Mesenchymal stem cell (in vitro differentiated cells and primary cell): ENCODE data around the gene PDE8B.

Experiments
- DNase-seq: peaks from one replicate; pipeline ENCODE4 v3.0.0-alpha.2; 2013
- H2AFZ ChIP-seq: one replicate; pipeline ENCODE4 v1.6.1; 2013; ENCODE audit warnings: low read depth, mild to moderate bottlenecking, control low read depth, inconsistent platforms, low read length, moderate library complexity
- H2AK5ac ChIP-seq: 2 replicates; pipeline ENCODE4 v1.6.1; 2013; ENCODE audit warnings: low read length, moderate library complexity, mild to moderate bottlenecking, inconsistent platforms; ENCODE audit not compliant: severe bottlenecking
- H2BK120ac ChIP-seq: one replicate; pipeline ENCODE4 v1.6.1; 2013; ENCODE audit warnings: low read depth, mild to moderate bottlenecking, inconsistent platforms, low read length, moderate library complexity
- H2BK12ac ChIP-seq, 2 experiments: one replicate each; pipeline ENCODE4 v1.6.1; 2013; ENCODE audit warnings: inconsistent platforms in 2 of 2, low read length in 2 of 2, mild to moderate bottlenecking in 2 of 2, moderate library complexity in 2 of 2, control low read depth in 1 of 2
- H2BK15ac ChIP-seq: one replicate; pipeline ENCODE4 v1.6.1; 2013; ENCODE audit warnings: mild to moderate bottlenecking, low read depth, inconsistent platforms; ENCODE audit not compliant: poor library complexity, severe bottlenecking
- H2BK5ac ChIP-seq: 2 replicates; pipeline ENCODE4 v1.6.1; 2013; ENCODE audit warnings: low read depth, mild to moderate bottlenecking, low read length, control low read depth, inconsistent platforms; ENCODE audit not compliant: poor library complexity, severe bottlenecking
- H3K14ac ChIP-seq, 2 experiments: one replicate each; pipeline ENCODE4 v1.6.1; 2013; ENCODE audit warnings: inconsistent platforms in 2 of 2, low read length in 2 of 2, control low read depth in 1 of 2, mild to moderate bottlenecking in 1 of 2, moderate library complexity in 1 of 2
- H3K18ac ChIP-seq, 2 experiments: one replicate each; pipeline ENCODE4 v1.6.1; 2013; ENCODE audit warnings: inconsistent platforms in 2 of 2, low read length in 2 of 2, control low read depth in 1 of 2, low read depth in 1 of 2, mild to moderate bottlenecking in 1 of 2
- H3K23ac ChIP-seq, 2 experiments: one replicate each; pipeline ENCODE4 v1.6.1; 2013; ENCODE audit warnings: inconsistent platforms in 2 of 2, low read length in 2 of 2, mild to moderate bottlenecking in 2 of 2, moderate library complexity in 2 of 2, control low read depth in 1 of 2
- H3K27ac ChIP-seq: 2 replicates; pipeline ENCODE4 v1.5.1; 2013; ENCODE audit warnings: mild to moderate bottlenecking, moderate library complexity, low read length, control low read depth, inconsistent platforms; ENCODE audit not compliant: poor library complexity, severe bottlenecking
- H3K27me3 ChIP-seq, 2 experiments: 2 replicates each; pipeline versions ENCODE4 v1.6.1 to v1.7.0; 2013; ENCODE audit warnings: low read length in 2 of 2, mild to moderate bottlenecking in 2 of 2, moderate library complexity in 2 of 2, control low read depth in 1 of 2, inconsistent platforms in 1 of 2; ENCODE audit not compliant: control insufficient read depth in 1 of 2, insufficient read depth in 1 of 2
- H3K36me3 ChIP-seq, 2 experiments: 2 replicates each; pipeline versions ENCODE4 v1.6.1 to v1.7.0; 2013; ENCODE audit warnings: low read length in 2 of 2, control low read depth in 1 of 2, inconsistent platforms in 1 of 2, low read depth in 1 of 2, mild to moderate bottlenecking in 1 of 2; ENCODE audit not compliant: insufficient read depth in 2 of 2, control insufficient read depth in 1 of 2
- H3K4ac ChIP-seq, 2 experiments: one replicate each; pipeline ENCODE4 v1.6.1; 2013; ENCODE audit warnings: inconsistent platforms in 2 of 2, low read length in 2 of 2, mild to moderate bottlenecking in 2 of 2, moderate library complexity in 2 of 2, control low read depth in 1 of 2, low read depth in 1 of 2
- H3K4me1 ChIP-seq: 2 replicates; pipeline ENCODE4 v1.6.1; 2013; ENCODE audit warnings: low read depth, low read length, control low read depth; ENCODE audit not compliant: control insufficient read depth, insufficient read depth
- H3K4me2 ChIP-seq: 2 replicates; pipeline ENCODE4 v1.6.1; 2013; ENCODE audit warnings: low read length, mild to moderate bottlenecking, inconsistent platforms; ENCODE audit not compliant: poor library complexity, severe bottlenecking
- H3K4me3 ChIP-seq, 2 experiments: 2 replicates each; pipeline versions ENCODE4 v1.5.1 to v1.7.0; 2013; ENCODE audit warnings: low read length in 2 of 2, mild to moderate bottlenecking in 2 of 2, control low read depth in 1 of 2, low read depth in 1 of 2; ENCODE audit not compliant: insufficient read depth in 1 of 2
- H3K79me1 ChIP-seq: replicated peaks from 2 replicates; pipeline ENCODE4 v1.6.1; 2013; ENCODE audit warnings: mild to moderate bottlenecking, control low read depth, low read length, inconsistent platforms; ENCODE audit not compliant: poor library complexity, severe bottlenecking
- H3K9ac ChIP-seq: 2 replicates; pipeline ENCODE4 v1.7.0; 2013; ENCODE audit warnings: mild to moderate bottlenecking, low read length, moderate library complexity
- H3K9me3 ChIP-seq: 2 replicates; pipeline ENCODE4 v1.7.0; 2013; ENCODE audit warnings: mild to moderate bottlenecking, low read length; ENCODE audit not compliant: control insufficient read depth
- H4K8ac ChIP-seq: one replicate; pipeline ENCODE4 v1.6.1; 2013; ENCODE audit warnings: inconsistent platforms, mild to moderate bottlenecking, low read length, moderate library complexity
- H4K91ac ChIP-seq: one replicate; pipeline ENCODE4 v1.6.1; 2013; ENCODE audit warnings: mild to moderate bottlenecking, low read length, inconsistent platforms
- WGBS: methylation state at CpG from one replicate; pipeline ENCODE4 v1.1.7; 2013; ENCODE audit warnings: mixed read lengths; 5-methylcytosine and 5-hydroxymethylcytosine counted together

The PDE8B gene

DNA sequence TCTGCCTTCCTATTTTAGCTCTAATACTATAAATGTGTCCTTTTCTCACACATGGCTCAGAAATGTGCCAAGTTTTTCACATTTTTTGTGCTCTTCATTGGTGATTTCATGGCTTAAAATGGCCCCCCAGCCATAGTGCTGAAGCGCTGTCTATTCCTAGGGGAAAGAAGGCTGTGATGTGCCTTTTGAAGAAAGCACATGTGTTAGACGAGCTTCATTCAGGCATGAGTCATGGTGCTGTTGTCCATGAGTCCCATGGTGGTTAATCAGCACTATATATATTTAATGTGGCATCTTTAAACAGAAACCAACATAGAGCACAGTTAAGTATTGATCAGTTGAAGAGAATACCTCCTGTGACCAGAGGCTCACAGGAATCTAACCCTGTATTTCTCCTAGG, 55.8 kb downstream of the PDE8B start:
- no peaks in the 10 kb centered on the region for H3K4me1 ChIP-seq
- no peak overlapping the region for H2AK5ac ChIP-seq
- H3K18ac ChIP-seq: no peak overlapping the region
- no peak overlapping the region for H2BK15ac ChIP-seq
- no peak overlapping the region for H4K8ac ChIP-seq
- H2BK5ac ChIP-seq: no peak overlapping the region
- no peak overlapping the region for H3K27ac ChIP-seq
- 71% methylated on average over 1 of the region's 2 CpGs for WGBS
- H2BK12ac ChIP-seq: no peak overlapping the region
- no peak overlapping the region for H3K23ac ChIP-seq
- no peak overlapping the region for H4K91ac ChIP-seq
- H2AFZ ChIP-seq: no peak overlapping the region
- H3K9me3 ChIP-seq: no peaks in the 10 kb centered on the region
- H3K4ac ChIP-seq: no peak overlapping the region
- H2BK120ac ChIP-seq: no peak overlapping the region
- H3K79me1 ChIP-seq: no peaks in the 10 kb centered on the region
- H3K36me3 ChIP-seq: no peaks in the 10 kb centered on the region
- H3K27me3 ChIP-seq: peaks cover 0 to 6% of the 10 kb centered on the region in 2 experiments
- H3K4me2 ChIP-seq: no peak overlapping the region
- H3K14ac ChIP-seq: no peak overlapping the region
- H3K9ac ChIP-seq: peak overlapping the region; percentile 26
- DNase-seq: peak; percentile 26
- no peak overlapping the region for H3K4me3 ChIP-seq

GRCh38 chr5:77267496-77267895, 57.0 kb downstream of the PDE8B start:
- no peak overlapping the region for H3K4me3 ChIP-seq
- H2BK5ac ChIP-seq: no peak overlapping the region
- H3K79me1 ChIP-seq: no peaks in the 10 kb centered on the region
- DNase-seq: no peak
- H3K36me3 ChIP-seq: no peaks in the 10 kb centered on the region
- 79% methylated on average over 2 of the region's 3 CpGs for WGBS
- no peak overlapping the region for H2BK12ac ChIP-seq
- H3K23ac ChIP-seq: no peak overlapping the region
- H2AK5ac ChIP-seq: no peak overlapping the region
- no peaks in the 10 kb centered on the region for H3K9me3 ChIP-seq
- H3K9ac ChIP-seq: no peak overlapping the region
- peaks cover 0 to 3% of the 10 kb centered on the region in 2 experiments for H3K27me3 ChIP-seq
- no peaks in the 10 kb centered on the region for H3K4me1 ChIP-seq
- no peak overlapping the region for H3K18ac ChIP-seq
- H4K91ac ChIP-seq: no peak overlapping the region
- no peak overlapping the region for H3K4ac ChIP-seq
- H4K8ac ChIP-seq: no peak overlapping the region
- H3K27ac ChIP-seq: no peak overlapping the region
- H2BK15ac ChIP-seq: no peak overlapping the region
- H3K14ac ChIP-seq: no peak overlapping the region
- no peak overlapping the region for H2AFZ ChIP-seq
- no peak overlapping the region for H3K4me2 ChIP-seq
- H2BK120ac ChIP-seq: no peak overlapping the region

- WGBS: 73% methylated on average over 1 of the region's 1 CpG
- no peak overlapping the region for H2BK15ac ChIP-seq
- H4K91ac ChIP-seq: no peak overlapping the region
- H3K4ac ChIP-seq: no peak overlapping the region
- H3K14ac ChIP-seq: no peak overlapping the region
- DNase-seq: no peak
- no peak overlapping the region for H3K18ac ChIP-seq
- no peak overlapping the region for H2AK5ac ChIP-seq
- H3K4me3 ChIP-seq: no peak overlapping the region
- H3K79me1 ChIP-seq: no peaks in the 10 kb centered on the region
- no peak overlapping the region for H2BK5ac ChIP-seq
- H3K27me3 ChIP-seq: peaks cover 0 to 3% of the 10 kb centered on the region in 2 experiments
- H2BK120ac ChIP-seq: no peak overlapping the region
- H2BK12ac ChIP-seq: no peak overlapping the region
- H2AFZ ChIP-seq: no peak overlapping the region
- H3K23ac ChIP-seq: no peak overlapping the region
- H3K9me3 ChIP-seq: no peaks in the 10 kb centered on the region
- no peaks in the 10 kb centered on the region for H3K36me3 ChIP-seq
- H3K4me2 ChIP-seq: no peak overlapping the region
- H3K9ac ChIP-seq: no peak overlapping the region
- no peaks in the 10 kb centered on the region for H3K4me1 ChIP-seq
- H3K27ac ChIP-seq: no peak overlapping the region
- H4K8ac ChIP-seq: no peak overlapping the region
These were observed 61.7 kb downstream of the PDE8B start for GRCh38 chr5:77272206-77272605.

DNA sequence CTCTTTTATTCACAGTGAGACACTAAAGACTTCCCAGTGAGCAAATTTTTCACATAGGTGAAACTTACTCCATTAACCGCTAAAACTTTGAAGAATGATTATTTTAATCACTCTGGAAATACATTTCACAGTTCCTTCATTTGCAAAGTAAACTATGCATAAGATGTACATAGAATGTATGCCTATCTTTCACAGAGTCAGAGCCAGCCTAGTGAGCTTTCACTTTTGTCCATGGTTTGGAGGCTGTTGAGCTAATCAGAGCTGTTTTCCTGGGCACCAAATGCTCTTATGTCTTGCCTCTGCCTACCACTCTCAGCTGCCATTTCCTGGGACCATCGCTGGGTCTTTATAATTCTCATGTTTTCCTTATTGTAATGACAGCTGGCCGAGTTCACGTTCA, 67.3 kb downstream of the PDE8B start:
- peaks cover 0 to 9% of the 10 kb centered on the region in 2 experiments for H3K27me3 ChIP-seq
- no peak overlapping the region for H3K4ac ChIP-seq
- H2AFZ ChIP-seq: no peak overlapping the region
- no peak overlapping the region for H3K14ac ChIP-seq
- no peak overlapping the region for H3K9ac ChIP-seq
- no peak for DNase-seq
- H2BK120ac ChIP-seq: no peak overlapping the region
- 96% methylated on average over 3 of the region's 4 CpGs for WGBS
- H3K23ac ChIP-seq: no peak overlapping the region
- H3K36me3 ChIP-seq: no peaks in the 10 kb centered on the region
- H3K9me3 ChIP-seq: no peaks in the 10 kb centered on the region
- no peak overlapping the region for H4K91ac ChIP-seq
- no peak overlapping the region for H3K4me2 ChIP-seq
- H3K18ac ChIP-seq: no peak overlapping the region
- no peak overlapping the region for H2BK5ac ChIP-seq
- H3K79me1 ChIP-seq: no peaks in the 10 kb centered on the region
- H3K4me3 ChIP-seq: no peak overlapping the region
- no peak overlapping the region for H2BK15ac ChIP-seq
- no peaks in the 10 kb centered on the region for H3K4me1 ChIP-seq
- no peak overlapping the region for H3K27ac ChIP-seq
- no peak overlapping the region for H4K8ac ChIP-seq
- H2BK12ac ChIP-seq: no peak overlapping the region
- no peak overlapping the region for H2AK5ac ChIP-seq
